H9 (cell line): ENCODE measurements around the gene MTG1. TPM values are rescaled to one million over a fixed set of nuclear protein-coding genes. Genes with fewer than 3 reads are reported as not detected.

Experiments
- DNase-seq: peaks from one replicate; pipeline ENCODE4 v3.0.0-alpha.2; 2017
- H2AFZ ChIP-seq: one replicate; pipeline ENCODE4 v1.6.1; 2013; ENCODE audit warnings: mild to moderate bottlenecking, low read length, control low read depth, moderate library complexity
- H2AK5ac ChIP-seq: 2 replicates; pipeline ENCODE4 v1.6.1; 2013; ENCODE audit warnings: low read length, control low read depth, mixed read lengths; ENCODE audit not compliant: insufficient read length
- H2BK120ac ChIP-seq: one replicate; pipeline ENCODE4 v1.6.1; 2013; ENCODE audit warnings: low read depth, mild to moderate bottlenecking, low read length, control low read depth, inconsistent platforms; ENCODE audit not compliant: poor library complexity, severe bottlenecking
- H2BK12ac ChIP-seq: 2 replicates; pipeline ENCODE4 v1.6.1; 2013; ENCODE audit warnings: low read length, control low read depth, mixed read lengths, low read depth; ENCODE audit not compliant: insufficient read length
- H2BK15ac ChIP-seq: 2 replicates; pipeline ENCODE4 v1.6.1; 2013; ENCODE audit warnings: low read depth, low read length, control low read depth
- H2BK20ac ChIP-seq: one replicate; pipeline ENCODE4 v1.6.1; 2013; ENCODE audit warnings: low read depth, mild to moderate bottlenecking, low read length, control low read depth, inconsistent platforms; ENCODE audit not compliant: poor library complexity, severe bottlenecking
- H2BK5ac ChIP-seq: 2 replicates; pipeline ENCODE4 v1.6.1; 2013; ENCODE audit warnings: low read length, control low read depth, mixed read lengths; ENCODE audit not compliant: insufficient read length
- H3K14ac ChIP-seq: 2 replicates; pipeline ENCODE4 v1.6.1; 2013; ENCODE audit warnings: low read length, control low read depth; ENCODE audit not compliant: insufficient read depth
- H3K18ac ChIP-seq: 2 replicates; pipeline ENCODE4 v1.6.1; 2013; ENCODE audit warnings: low read depth, mild to moderate bottlenecking, mixed read lengths, low read length, control low read depth; ENCODE audit not compliant: insufficient read length
- H3K23ac ChIP-seq: 2 replicates; pipeline ENCODE4 v1.6.1; 2013; ENCODE audit warnings: low read length, control low read depth, mixed read lengths, low read depth; ENCODE audit not compliant: insufficient read length
- H3K23me2 ChIP-seq: 2 replicates; pipeline ENCODE4 v1.6.1; 2013; ENCODE audit warnings: low read depth, mild to moderate bottlenecking, mixed read lengths, low read length, control low read depth; ENCODE audit not compliant: insufficient read length, poor library complexity, severe bottlenecking
- H3K27ac ChIP-seq: 2 replicates; pipeline ENCODE4 v1.5.1; 2013; ENCODE audit warnings: low read length, control low read depth, mixed read lengths, low read depth; ENCODE audit not compliant: insufficient read length
- H3K27me3 ChIP-seq: 2 replicates; pipeline ENCODE4 v1.6.1; 2013; ENCODE audit warnings: low read length, control low read depth, inconsistent platforms; ENCODE audit not compliant: insufficient read depth
- H3K4ac ChIP-seq: 2 replicates; pipeline ENCODE4 v1.6.1; 2013; ENCODE audit warnings: low read depth, mild to moderate bottlenecking, control low read depth, inconsistent platforms, low read length, moderate library complexity
- H3K4me1 ChIP-seq: 2 replicates; pipeline ENCODE4 v1.6.1; 2013; ENCODE audit warnings: low read length, control low read depth, inconsistent platforms; ENCODE audit not compliant: insufficient read depth
- H3K4me2 ChIP-seq: 2 replicates; pipeline ENCODE4 v1.6.1; 2013; ENCODE audit warnings: low read length, control low read depth, mixed read lengths; ENCODE audit not compliant: insufficient read length, insufficient read depth
- H3K56ac ChIP-seq: 2 replicates; pipeline ENCODE4 v1.6.1; 2013; ENCODE audit warnings: low read depth, mild to moderate bottlenecking, mixed read lengths, low read length, control low read depth; ENCODE audit not compliant: insufficient read length
- H3K79me1 ChIP-seq: 2 replicates; pipeline ENCODE4 v1.6.1; 2013; ENCODE audit warnings: low read depth, mild to moderate bottlenecking, moderate library complexity, low read length, control low read depth, inconsistent platforms; ENCODE audit not compliant: insufficient read depth, poor library complexity, severe bottlenecking
- H3K79me2 ChIP-seq: 2 replicates; pipeline ENCODE4 v1.6.1; 2013; ENCODE audit warnings: low read length, control low read depth, inconsistent platforms; ENCODE audit not compliant: insufficient read depth
- H3K9ac ChIP-seq: 2 replicates; pipeline ENCODE4 v1.6.1; 2013; ENCODE audit warnings: low read length, control low read depth, mixed read lengths; ENCODE audit not compliant: insufficient read length; ENCODE audit errors: extremely low read depth
- H3K9me3 ChIP-seq: one replicate; pipeline ENCODE4 v1.6.1; 2013; ENCODE audit warnings: low read depth, low read length, inconsistent platforms; ENCODE audit not compliant: control insufficient read depth
- H3T11ph ChIP-seq: one replicate; pipeline ENCODE4 v1.6.1; 2013; ENCODE audit warnings: mild to moderate bottlenecking, low read length, control low read depth, inconsistent platforms
- H4K20me1 ChIP-seq: one replicate; pipeline ENCODE4 v1.6.1; 2013; ENCODE audit not compliant: control insufficient read depth, insufficient read length, insufficient read depth
- H4K5ac ChIP-seq: 2 replicates; pipeline ENCODE4 v1.6.1; 2013; ENCODE audit warnings: low read depth, mild to moderate bottlenecking, mixed read lengths, low read length, control low read depth; ENCODE audit not compliant: insufficient read length
- H4K8ac ChIP-seq: replicated peaks from 2 replicates; pipeline ENCODE4 v1.6.1; 2013; ENCODE audit warnings: low read length, control low read depth, mixed read lengths, low read depth; ENCODE audit not compliant: insufficient read length
- H4K91ac ChIP-seq: 2 replicates; pipeline ENCODE4 v1.6.1; 2013; ENCODE audit warnings: low read depth, mild to moderate bottlenecking, moderate library complexity, mixed read lengths, low read length, control low read depth; ENCODE audit not compliant: insufficient read length
- H3K27ac Mint-ChIP-seq, 3 experiments: 2 replicates in 2 of 3; 3 replicates in 1 of 3; pipeline ENCODE4 v1.8.0; 2020 to 2021; ENCODE audit warnings: mixed read lengths in 3 of 3, mild to moderate bottlenecking in 1 of 3, moderate library complexity in 1 of 3
- H3K27me3 Mint-ChIP-seq: 2 replicates; pipeline ENCODE4 v1.8.0; 2021; ENCODE audit warnings: low read depth, mild to moderate bottlenecking, moderate library complexity, mixed read lengths
- H3K36me3 Mint-ChIP-seq, 3 experiments: 2 replicates in 2 of 3; 3 replicates in 1 of 3; pipeline ENCODE4 v1.8.0; 2020 to 2021; ENCODE audit warnings: low read depth in 3 of 3, mixed read lengths in 3 of 3; ENCODE audit not compliant: insufficient read depth in 1 of 3
- H3K4me1 Mint-ChIP-seq, 2 experiments: 2 replicates each; pipeline ENCODE4 v1.8.0; 2020; ENCODE audit warnings: mixed read lengths in 2 of 2
- H3K4me3 Mint-ChIP-seq, 2 experiments: 2 replicates in 1 of 2; 3 replicates in 1 of 2; pipeline ENCODE4 v1.8.0; 2020 to 2021; ENCODE audit warnings: mild to moderate bottlenecking in 2 of 2, mixed read lengths in 2 of 2, moderate library complexity in 1 of 2
- H3K9me3 Mint-ChIP-seq, 2 experiments: 2 replicates in 1 of 2; 3 replicates in 1 of 2; pipeline ENCODE4 v1.8.0; 2020; ENCODE audit warnings: mild to moderate bottlenecking in 2 of 2, mixed read lengths in 2 of 2, moderate library complexity in 1 of 2
- CTCF ChIP-seq: fragments of 200-600 bp; sonication (generic); conservative IDR thresholded peaks from 3 replicates; pipeline ENCODE4 v1.8.0; 2021; ENCODE audit warnings: antibody characterized with exemption, mild to moderate bottlenecking
- WGBS: extraction: QIAGEN DNeasy Blood & Tissue Kit; methylation state at CpG from one replicate; pipeline ENCODE4 v1.1.7; 2013; ENCODE audit warnings: missing lambda C conversion rate, low lambda C conversion rate, mixed read lengths; ENCODE audit not compliant: insufficient read length; ENCODE audit errors: extremely low coverage; 5-methylcytosine and 5-hydroxymethylcytosine counted together
- total RNA-seq: library from RNA; stranded (reverse); gene quantifications from 2 replicates; pipeline ENCODE4 v1.2.1, GENCODE V29; 2021

Gene MTG1
- total RNA-seq, 1 experiment from 2014 or later = 65.3 TPM

GRCh38 chr10:133383551-133383950, 10.4 kb upstream of the MTG1 start:
- Mint-ChIP-seq H3K36me3 (peaks cover 1 to 9% (median 6%) of the 10 kb centered on the region in 3 experiments; a peak in 4 of 7 replicates), H3K27me3 (peaks cover 9% of the 10 kb centered on the region), H3K27ac (no peak overlapping the region), H3K9me3 (peaks cover 0 to 1% of the 10 kb centered on the region in 2 experiments; a peak in 1 of 5 replicates), H3K4me1 (no peaks in the 10 kb centered on the region), H3K4me3 (no peak overlapping the region)
- no peaks in the 10 kb centered on the region for H3K4me1 ChIP-seq
- no peak overlapping the region for H3K56ac ChIP-seq
- no peak overlapping the region for H3K4ac ChIP-seq
- peaks cover 1% of the 10 kb centered on the region for H3K23me2 ChIP-seq
- no peak overlapping the region for H4K91ac ChIP-seq
- H3K27me3 ChIP-seq = no peaks in the 10 kb centered on the region; the same call in 1 of the 2 replicates
- no peaks in the 10 kb centered on the region for H3K79me1 ChIP-seq
- TF ChIP-seq CTCF = no peak
- no peaks in the 10 kb centered on the region for H3K9me3 ChIP-seq
- H3K79me2 ChIP-seq = no peaks in the 10 kb centered on the region
- no peak overlapping the region for H2BK120ac ChIP-seq
- H4K8ac ChIP-seq = no peak overlapping the region
- H2BK20ac ChIP-seq = no peak overlapping the region
- no peak overlapping the region for H2BK5ac ChIP-seq
- no peak overlapping the region for H2AFZ ChIP-seq
- no CpG with 5 or more reads among the region's 4 CpGs for WGBS
- DNase-seq = no peak
- no peak overlapping the region for H2AK5ac ChIP-seq
- no peak overlapping the region for H4K5ac ChIP-seq
- no peak overlapping the region for H2BK15ac ChIP-seq
- H2BK12ac ChIP-seq = no peak overlapping the region
- H3T11ph ChIP-seq = no peak overlapping the region
- H4K20me1 ChIP-seq = no peaks in the 10 kb centered on the region
- H3K9ac ChIP-seq = no peak overlapping the region
- H3K18ac ChIP-seq = no peak overlapping the region
- no peak overlapping the region for H3K4me2 ChIP-seq
- H3K23ac ChIP-seq = no peak overlapping the region
- no peak overlapping the region for H3K14ac ChIP-seq
- no peak overlapping the region for H3K27ac ChIP-seq
